ENCODE data around the gene EPB41L2. TPM values are rescaled to one million over a fixed set of nuclear protein-coding genes. Genes with fewer than 3 reads are reported as not detected.

Gene EPB41L2
- total RNA-seq, 1 donor from 2014 or later, result 136 TPM

DNA sequence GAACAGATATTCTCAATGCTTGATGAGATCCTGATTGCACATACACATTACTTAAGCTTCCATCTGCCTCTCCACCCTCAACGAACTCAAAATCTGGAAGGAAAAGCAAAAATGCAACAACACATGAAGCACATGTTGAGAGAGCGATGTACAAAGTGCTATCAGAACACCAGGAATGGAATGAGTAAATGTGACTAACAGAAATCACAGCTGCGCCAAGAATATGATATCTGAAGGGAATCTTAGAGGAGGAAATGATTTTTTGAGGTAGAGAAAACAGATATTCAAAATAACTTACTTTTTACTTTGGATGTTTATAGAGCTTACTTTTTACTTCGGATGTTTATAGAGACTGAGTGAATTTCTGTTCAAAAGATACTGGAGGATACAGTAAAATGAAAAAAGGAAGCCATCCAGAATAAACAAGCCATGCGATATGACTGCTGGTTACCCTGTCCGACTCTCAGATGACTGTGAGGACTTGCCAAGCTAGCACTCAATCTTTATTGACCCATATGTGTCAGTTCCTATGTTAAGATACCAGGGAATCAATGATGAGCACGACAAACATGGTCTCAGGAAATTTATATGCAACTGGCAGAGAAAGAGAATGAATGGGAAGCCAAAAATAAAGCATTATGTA, 133.9 kb downstream of the EPB41L2 start:
- Histone ChIP-seq H3K9me3 (ENCODE audit: insufficient read depth, low read depth, low read length) (no peaks in the 10 kb centered on the region), H3K4me2 (ENCODE audit: low read length) (peak overlapping the region; percentile 64), H3K4me1 (ENCODE audit: insufficient read depth, low read length) (peaks cover 13% of the 10 kb centered on the region), H2AFZ (ENCODE audit: low read depth, low read length) (no peak overlapping the region), H3K27ac (ENCODE audit: low read depth, low read length) (no peak overlapping the region), H4K20me1 (ENCODE audit: insufficient read depth, low read length) (no peaks in the 10 kb centered on the region), H3K4me3 (ENCODE audit: insufficient read depth, low read depth, low read length) (no peak overlapping the region), H3K27me3 (ENCODE audit: insufficient read depth, low read length) (no peaks in the 10 kb centered on the region), H3K9ac (ENCODE audit: low read length) (no peak overlapping the region), H3K79me2 (ENCODE audit: insufficient read depth, low read length) (no peaks in the 10 kb centered on the region), H3K36me3 (ENCODE audit: insufficient read depth, low read length) (no peaks in the 10 kb centered on the region)
- Mint-ChIP-seq H3K9me3 (ENCODE audit: unreplicated experiment) (no peaks in the 10 kb centered on the region), H3K4me3 (ENCODE audit: unreplicated experiment) (no peak overlapping the region), H3K27me3 (ENCODE audit: low read depth, unreplicated experiment) (no peaks in the 10 kb centered on the region), H3K27ac (ENCODE audit: unreplicated experiment) (no peak overlapping the region), H3K36me3 (ENCODE audit: low read depth, unreplicated experiment) (no peaks in the 10 kb centered on the region), H3K4me1 (ENCODE audit: low read depth, unreplicated experiment) (peaks cover 30% of the 10 kb centered on the region)
- peak; percentile 54 for FAIRE-seq
- TF ChIP-seq CTCF (IDR thresholded peaks at IDR 0.05; ENCODE audit: insufficient read depth, low read depth, low read length) (no peak), EZH2 (IDR thresholded peaks at IDR 0.05; ENCODE audit: insufficient read depth, low read length) (no peak)
- peak; percentile 72 for DNase-seq (ENCODE audit: low read depth)

- H3K36me3 ChIP-seq (ENCODE audit: insufficient read depth, low read length), result no peaks in the 10 kb centered on the region
- TF ChIP-seq EZH2 (IDR thresholded peaks at IDR 0.05; ENCODE audit: insufficient read depth, low read length) (no peak), CTCF (IDR thresholded peaks at IDR 0.05; ENCODE audit: insufficient read depth, low read depth, low read length) (no peak)
- no peaks in the 10 kb centered on the region for H3K27me3 Mint-ChIP-seq (ENCODE audit: low read depth, unreplicated experiment)
- no peak overlapping the region for H3K4me3 ChIP-seq (ENCODE audit: insufficient read depth, low read depth, low read length)
- DNase-seq (ENCODE audit: low read depth), result no peak
- H3K9me3 Mint-ChIP-seq (ENCODE audit: unreplicated experiment), result no peaks in the 10 kb centered on the region
- no peaks in the 10 kb centered on the region for H3K79me2 ChIP-seq (ENCODE audit: insufficient read depth, low read length)
- H2AFZ ChIP-seq (ENCODE audit: low read depth, low read length), result no peak overlapping the region
- H3K27me3 ChIP-seq (ENCODE audit: insufficient read depth, low read length), result no peaks in the 10 kb centered on the region
- no peaks in the 10 kb centered on the region for H4K20me1 ChIP-seq (ENCODE audit: insufficient read depth, low read length)
- H3K4me2 ChIP-seq (ENCODE audit: low read length), result peak overlapping the region; percentile 64
- no peak overlapping the region for H3K9ac ChIP-seq (ENCODE audit: low read length)
- H3K4me1 ChIP-seq (ENCODE audit: insufficient read depth, low read length), result peaks cover 9% of the 10 kb centered on the region
- no peak overlapping the region for H3K27ac ChIP-seq (ENCODE audit: low read depth, low read length)
- no peak overlapping the region for H3K27ac Mint-ChIP-seq (ENCODE audit: unreplicated experiment)
- no peaks in the 10 kb centered on the region for H3K36me3 Mint-ChIP-seq (ENCODE audit: low read depth, unreplicated experiment)
- H3K9me3 ChIP-seq (ENCODE audit: insufficient read depth, low read depth, low read length), result no peaks in the 10 kb centered on the region
- H3K4me3 Mint-ChIP-seq (ENCODE audit: unreplicated experiment), result no peak overlapping the region
- no peak for FAIRE-seq
- peaks cover 23% of the 10 kb centered on the region for H3K4me1 Mint-ChIP-seq (ENCODE audit: low read depth, unreplicated experiment)
Observed at GRCh38 chr6:130928158-130928912, 134.7 kb downstream of the EPB41L2 start.

GRCh38 chr6:130927305-130927704, 135.7 kb downstream of the EPB41L2 start:
- H3K27me3 Mint-ChIP-seq (ENCODE audit: low read depth, unreplicated experiment), result no peaks in the 10 kb centered on the region
- no peak overlapping the region for H3K4me3 ChIP-seq (ENCODE audit: insufficient read depth, low read depth, low read length)
- no peaks in the 10 kb centered on the region for H3K36me3 ChIP-seq (ENCODE audit: insufficient read depth, low read length)
- no peak for TF ChIP-seq EZH2 (IDR thresholded peaks at IDR 0.05; ENCODE audit: insufficient read depth, low read length)
- no peak for TF ChIP-seq CTCF (IDR thresholded peaks at IDR 0.05; ENCODE audit: insufficient read depth, low read depth, low read length)
- no peak overlapping the region for H3K4me2 ChIP-seq (ENCODE audit: low read length)
- no peaks in the 10 kb centered on the region for H4K20me1 ChIP-seq (ENCODE audit: insufficient read depth, low read length)
- H3K27me3 ChIP-seq (ENCODE audit: insufficient read depth, low read length), result no peaks in the 10 kb centered on the region
- no peaks in the 10 kb centered on the region for H3K9me3 ChIP-seq (ENCODE audit: insufficient read depth, low read depth, low read length)
- H3K27ac Mint-ChIP-seq (ENCODE audit: unreplicated experiment), result no peak overlapping the region
- H3K79me2 ChIP-seq (ENCODE audit: insufficient read depth, low read length), result no peaks in the 10 kb centered on the region
- H3K9ac ChIP-seq (ENCODE audit: low read length), result no peak overlapping the region
- peak; percentile 18 for DNase-seq (ENCODE audit: low read depth)
- no peak overlapping the region for H2AFZ ChIP-seq (ENCODE audit: low read depth, low read length)
- H3K36me3 Mint-ChIP-seq (ENCODE audit: low read depth, unreplicated experiment), result no peaks in the 10 kb centered on the region
- H3K9me3 Mint-ChIP-seq (ENCODE audit: unreplicated experiment), result no peaks in the 10 kb centered on the region
- H3K4me3 Mint-ChIP-seq (ENCODE audit: unreplicated experiment), result no peak overlapping the region
- H3K4me1 ChIP-seq (ENCODE audit: insufficient read depth, low read length), result peaks cover 9% of the 10 kb centered on the region
- no peak overlapping the region for H3K27ac ChIP-seq (ENCODE audit: low read depth, low read length)
- no peak for FAIRE-seq
- H3K4me1 Mint-ChIP-seq (ENCODE audit: low read depth, unreplicated experiment), result peaks cover 16% of the 10 kb centered on the region
